ENCODE measurements around the gene CTSA. TPM values are rescaled to one million over a fixed set of nuclear protein-coding genes. Genes with fewer than 3 reads are reported as not detected.

Gene CTSA
- total RNA-seq, 2 donors from 2014 or later, result 41.0 to 43.8 TPM

GRCh38 chr20:45921337-45922189, 30.4 kb downstream of the CTSA start:
- intact Hi-C loops (cut with DNase I), result no loop called here
- TF ChIP-seq POLR2A (IDR thresholded peaks at IDR 0.05), result no peak
- TF ChIP-seq CTCF (IDR thresholded peaks at IDR 0.05), result no peak
- ATAC-seq (no peak), DNase-seq (no peak)
- Histone ChIP-seq H3K4me3 (no peak overlapping the region), H3K36me3 (replicated peaks in 1 of 2; ENCODE audit: insufficient read depth in 1 of 2, low read depth in 2 of 2) (no peaks in the 10 kb centered on the region), H3K9me3 (no peaks in the 10 kb centered on the region), H3K27me3 (no peaks in the 10 kb centered on the region), H3K4me1 (no peaks in the 10 kb centered on the region), H3K27ac (no peak overlapping the region)
- WGBS, 2 donors, result 70 to 73% methylated on average over 10 to 11 of the region's 11 CpGs

GRCh38 chr20:45924391-45925261, 33.5 kb downstream of the CTSA start:
- no peak for TF ChIP-seq POLR2A (IDR thresholded peaks at IDR 0.05)
- no peak for TF ChIP-seq CTCF (IDR thresholded peaks at IDR 0.05)
- DNase-seq (peak in 2 of 4 donors; percentile 25 to 61), ATAC-seq (peak; percentile 34)
- peak overlapping the region in 2 of 4 donors; percentile 24 to 33 for H3K27ac ChIP-seq
- no peaks in the 10 kb centered on the region for H3K9me3 ChIP-seq
- no peaks in the 10 kb centered on the region for H3K27me3 ChIP-seq
- no peak overlapping the region for H3K4me3 ChIP-seq
- intact Hi-C loops (cut with DNase I), result no loop called here
- no peaks in the 10 kb centered on the region for H3K4me1 ChIP-seq
- H3K36me3 ChIP-seq (replicated peaks in 1 of 2; ENCODE audit: insufficient read depth in 1 of 2, low read depth in 2 of 2), result no peaks in the 10 kb centered on the region
- WGBS, 2 donors, result 55 to 58% methylated on average over 21 of the region's 21 CpGs

- no peak for TF ChIP-seq CTCF (IDR thresholded peaks at IDR 0.05)
- TF ChIP-seq POLR2A (IDR thresholded peaks at IDR 0.05), result no peak
- Histone ChIP-seq H3K27ac (no peak overlapping the region), H3K27me3 (no peaks in the 10 kb centered on the region), H3K4me1 (no peaks in the 10 kb centered on the region), H3K36me3 (replicated peaks in 1 of 2; ENCODE audit: insufficient read depth in 1 of 2, low read depth in 2 of 2) (no peaks in the 10 kb centered on the region), H3K4me3 (no peak overlapping the region), H3K9me3 (no peaks in the 10 kb centered on the region)
- WGBS, 2 donors, result 50% methylated on average over 8 to 9 of the region's 9 CpGs
- ATAC-seq, result no peak
- no peak for DNase-seq
- intact Hi-C loops (cut with DNase I), result no loop called here
Measured at GRCh38 chr20:45925821-45926506, 34.8 kb downstream of the CTSA start.

- H3K36me3 ChIP-seq (replicated peaks in 1 of 2; ENCODE audit: insufficient read depth in 1 of 2, low read depth in 2 of 2), result no peaks in the 10 kb centered on the region
- DNase-seq (no peak), ATAC-seq (no peak)
- no peaks in the 10 kb centered on the region for H3K4me1 ChIP-seq
- intact Hi-C loops (cut with DNase I), result no loop called here
- no peak overlapping the region for H3K27ac ChIP-seq
- WGBS, 2 donors, result 50 to 85% methylated on average over 2 of the region's 2 CpGs
- no peaks in the 10 kb centered on the region for H3K27me3 ChIP-seq
- H3K9me3 ChIP-seq, result no peaks in the 10 kb centered on the region
- TF ChIP-seq POLR2A (IDR thresholded peaks at IDR 0.05), result no peak
- TF ChIP-seq CTCF (IDR thresholded peaks at IDR 0.05), result no peak
- no peak overlapping the region for H3K4me3 ChIP-seq
Measured at GRCh38 chr20:45926731-45927070, 35.6 kb downstream of the CTSA start.

All from body of pancreas (tissue), 4 donors.